Measurements from ENCODE around the gene EMX1. TPM values are rescaled to one million over a fixed set of nuclear protein-coding genes. Genes with fewer than 3 reads are reported as not detected.
A peak's percentile ranks its signal among the peaks of the same experiment; 100 is the strongest.

EMX1 gene
- total RNA-seq, 1 donor from 2014 or later: not detected

GRCh38 chr2:72974436-72974754, 57.1 kb downstream of the EMX1 start:
- Mint-ChIP-seq H3K4me3 (ENCODE audit: unreplicated experiment) (no peak overlapping the region), H3K27ac (ENCODE audit: unreplicated experiment) (no peak overlapping the region), H3K36me3 (ENCODE audit: low read depth) (peaks cover 4% of the 10 kb centered on the region), H3K9me3 (ENCODE audit: low read depth) (no peaks in the 10 kb centered on the region), H3K4me1 (ENCODE audit: low read depth) (no peaks in the 10 kb centered on the region), H3K27me3 (ENCODE audit: low read depth) (no peaks in the 10 kb centered on the region)
- DNase-seq (ENCODE audit: low spot score): no peak
- no peak for TF ChIP-seq CTCF (IDR thresholded peaks at IDR 0.05)

- Mint-ChIP-seq H3K4me1 (ENCODE audit: low read depth) (no peaks in the 10 kb centered on the region), H3K27me3 (ENCODE audit: low read depth) (no peaks in the 10 kb centered on the region), H3K9me3 (ENCODE audit: low read depth) (no peaks in the 10 kb centered on the region), H3K36me3 (ENCODE audit: low read depth) (peaks cover 4% of the 10 kb centered on the region), H3K4me3 (ENCODE audit: unreplicated experiment) (no peak overlapping the region), H3K27ac (ENCODE audit: unreplicated experiment) (no peak overlapping the region)
- no peak for TF ChIP-seq CTCF (IDR thresholded peaks at IDR 0.05)
- no peak for DNase-seq (ENCODE audit: low spot score)
Measured at GRCh38 chr2:72975017-72975416, 57.7 kb downstream of the EMX1 start.

GRCh38 chr2:72979896-72980295, 62.6 kb downstream of the EMX1 start:
- DNase-seq (ENCODE audit: low spot score): no peak
- Mint-ChIP-seq H3K27ac (ENCODE audit: unreplicated experiment) (no peak overlapping the region), H3K9me3 (ENCODE audit: low read depth) (no peaks in the 10 kb centered on the region), H3K4me3 (ENCODE audit: unreplicated experiment) (no peak overlapping the region), H3K27me3 (ENCODE audit: low read depth) (no peaks in the 10 kb centered on the region), H3K4me1 (ENCODE audit: low read depth) (no peaks in the 10 kb centered on the region), H3K36me3 (ENCODE audit: low read depth) (peaks cover 8% of the 10 kb centered on the region)
- no peak for TF ChIP-seq CTCF (IDR thresholded peaks at IDR 0.05)

GRCh38 chr2:72980535-72981217, 63.4 kb downstream of the EMX1 start:
- Mint-ChIP-seq H3K9me3 (ENCODE audit: low read depth) (no peaks in the 10 kb centered on the region), H3K27me3 (ENCODE audit: low read depth) (no peaks in the 10 kb centered on the region), H3K36me3 (ENCODE audit: low read depth) (peaks cover 8% of the 10 kb centered on the region), H3K4me3 (ENCODE audit: unreplicated experiment) (no peak overlapping the region), H3K4me1 (ENCODE audit: low read depth) (no peaks in the 10 kb centered on the region), H3K27ac (ENCODE audit: unreplicated experiment) (no peak overlapping the region)
- DNase-seq (ENCODE audit: low spot score): peak; percentile 32
- TF ChIP-seq CTCF (IDR thresholded peaks at IDR 0.05): no peak

GRCh38 chr2:72981536-72981935, 64.2 kb downstream of the EMX1 start:
- H3K4me3 Mint-ChIP-seq (ENCODE audit: unreplicated experiment): no peak overlapping the region
- peak; percentile 42 for DNase-seq (ENCODE audit: low spot score)
- H3K36me3 Mint-ChIP-seq (ENCODE audit: low read depth): peaks cover 8% of the 10 kb centered on the region
- no peaks in the 10 kb centered on the region for H3K27me3 Mint-ChIP-seq (ENCODE audit: low read depth)
- no peaks in the 10 kb centered on the region for H3K4me1 Mint-ChIP-seq (ENCODE audit: low read depth)
- no peak overlapping the region for H3K27ac Mint-ChIP-seq (ENCODE audit: unreplicated experiment)
- TF ChIP-seq CTCF (IDR thresholded peaks at IDR 0.05): no peak
- no peaks in the 10 kb centered on the region for H3K9me3 Mint-ChIP-seq (ENCODE audit: low read depth)

All from chondrocyte (in vitro differentiated cells).